ENCODE measurements around the gene PFDN6. TPM values are rescaled to one million over a fixed set of nuclear protein-coding genes. Genes with fewer than 3 reads are reported as not detected.

Gene PFDN6
- total RNA-seq, 2 experiments from 2014 or later: 9.7 to 11.7 TPM

GRCh38 chr6:33296797-33297405, 7.5 kb downstream of the PFDN6 start:
- Histone ChIP-seq H3K36me3 (ENCODE audit: insufficient read depth, low read length) (peaks cover 61% of the 10 kb centered on the region), H3K27ac (ENCODE audit: low read depth in 1 of 2, low read length in 2 of 2) (peak overlapping the region; percentile 55 to 96), H3K4me3 (ENCODE audit: low read length) (peak overlapping the region; percentile 91), H3K9me3 (ENCODE audit: control insufficient read depth in 1 of 2, insufficient read depth in 1 of 2, low read length in 2 of 2) (no peaks in the 10 kb centered on the region), H3K4me1 (ENCODE audit: insufficient read depth, low read length) (peaks cover 37% of the 10 kb centered on the region), H3K27me3 (ENCODE audit: control insufficient read depth in 1 of 2, insufficient read depth in 2 of 2, low read length in 2 of 2) (no peaks in the 10 kb centered on the region)
- ATAC-seq (ENCODE audit: poor library complexity): no peak
- intact Hi-C loops (cut with DNase I, micrococcal nuclease): loop anchor here in 1 of 2 experiments (10.0 kb wide), 1 partner anchor 1432 kb away; the partner anchor contains the start of gene NEU1
- Mint-ChIP-seq H3K4me3 (peak overlapping the region; percentile 73), H3K27me3 (no peaks in the 10 kb centered on the region), H3K27ac (peak overlapping the region; percentile 99), H3K9me3 (no peaks in the 10 kb centered on the region), H3K36me3 (ENCODE audit: low read depth) (peaks cover 79% of the 10 kb centered on the region), H3K4me1 (ENCODE audit: low read depth) (peaks cover 26% of the 10 kb centered on the region)
- ChIA-PET POLR2A (interaction anchor here (3.4 to 7.5 kb wide), 5 partner anchors 8 to 48 kb away, joined by 75 to 88 read pairs (median 80); partner anchors contain the start of genes B3GALT4, PFDN6, RPS18 and TAPBP), CTCF (interaction anchor here (3.1 kb wide), 1 partner anchor 19 kb away, joined by 22 read pairs; the partner anchor contains the start of gene B3GALT4)
- no peak for DNase-seq
- TF ChIP-seq, protein P1, sequence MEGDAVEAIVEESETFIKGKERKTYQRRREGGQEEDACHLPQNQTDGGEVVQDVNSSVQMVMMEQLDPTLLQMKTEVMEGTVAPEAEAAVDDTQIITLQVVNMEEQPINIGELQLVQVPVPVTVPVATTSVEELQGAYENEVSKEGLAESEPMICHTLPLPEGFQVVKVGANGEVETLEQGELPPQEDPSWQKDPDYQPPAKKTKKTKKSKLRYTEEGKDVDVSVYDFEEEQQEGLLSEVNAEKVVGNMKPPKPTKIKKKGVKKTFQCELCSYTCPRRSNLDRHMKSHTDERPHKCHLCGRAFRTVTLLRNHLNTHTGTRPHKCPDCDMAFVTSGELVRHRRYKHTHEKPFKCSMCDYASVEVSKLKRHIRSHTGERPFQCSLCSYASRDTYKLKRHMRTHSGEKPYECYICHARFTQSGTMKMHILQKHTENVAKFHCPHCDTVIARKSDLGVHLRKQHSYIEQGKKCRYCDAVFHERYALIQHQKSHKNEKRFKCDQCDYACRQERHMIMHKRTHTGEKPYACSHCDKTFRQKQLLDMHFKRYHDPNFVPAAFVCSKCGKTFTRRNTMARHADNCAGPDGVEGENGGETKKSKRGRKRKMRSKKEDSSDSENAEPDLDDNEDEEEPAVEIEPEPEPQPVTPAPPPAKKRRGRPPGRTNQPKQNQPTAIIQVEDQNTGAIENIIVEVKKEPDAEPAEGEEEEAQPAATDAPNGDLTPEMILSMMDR (IDR thresholded peaks at IDR 0.05): no peak

DNA sequence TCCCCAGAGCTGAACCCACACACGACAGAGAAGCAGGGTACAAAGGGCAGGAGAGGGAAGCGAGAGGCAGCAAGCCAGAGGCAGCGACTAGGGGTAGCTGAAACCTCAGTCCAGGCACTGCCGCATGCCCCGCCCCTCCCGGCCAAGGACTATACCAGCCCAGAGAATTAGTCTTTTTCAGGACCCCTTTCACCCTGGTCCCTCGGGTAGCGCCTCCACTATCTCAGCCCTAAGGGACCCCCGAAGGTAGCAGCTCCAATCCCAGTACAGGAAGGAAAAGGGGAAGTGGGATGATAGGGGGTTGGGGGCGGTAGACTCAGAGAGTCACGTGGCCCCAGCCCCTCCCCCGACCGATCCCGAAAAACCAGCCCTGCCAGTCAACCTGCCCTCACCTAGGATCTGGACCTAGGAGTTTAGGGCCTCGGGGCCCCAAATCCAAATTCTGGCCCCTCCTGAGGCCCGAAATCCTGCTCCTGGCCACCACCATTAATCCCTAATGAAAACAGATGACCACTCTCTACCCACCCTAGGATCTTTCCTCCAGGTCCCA, 8.1 kb downstream of the PFDN6 start:
- peaks cover 26% of the 10 kb centered on the region for H3K4me1 Mint-ChIP-seq (ENCODE audit: low read depth)
- no peaks in the 10 kb centered on the region for H3K9me3 ChIP-seq (ENCODE audit: control insufficient read depth in 1 of 2, insufficient read depth in 1 of 2, low read length in 2 of 2)
- TF ChIP-seq, protein P1 (IDR thresholded peaks at IDR 0.05): no peak
- no peaks in the 10 kb centered on the region for H3K27me3 ChIP-seq (ENCODE audit: control insufficient read depth in 1 of 2, insufficient read depth in 2 of 2, low read length in 2 of 2)
- peak overlapping the region; percentile 73 for H3K4me3 Mint-ChIP-seq
- ChIA-PET CTCF (interaction anchor here (3.1 kb wide), 1 partner anchor 20 kb away, joined by 22 read pairs; the partner anchor contains the start of gene B3GALT4), POLR2A (interaction anchor here (0.7 to 7.5 kb wide), 6 partner anchors 9 to 47 kb away, joined by 3 to 88 read pairs (median 78); partner anchors contain the start of genes B3GALT4, PFDN6, RPS18 and TAPBP)
- H3K4me3 ChIP-seq (ENCODE audit: low read length): peak overlapping the region; percentile 91
- ATAC-seq (ENCODE audit: poor library complexity) (no peak), DNase-seq (no peak)
- peak overlapping the region; percentile 99 for H3K27ac Mint-ChIP-seq
- peaks cover 78% of the 10 kb centered on the region for H3K36me3 Mint-ChIP-seq (ENCODE audit: low read depth)
- peak overlapping the region; percentile 55 to 96 for H3K27ac ChIP-seq (ENCODE audit: low read depth in 1 of 2, low read length in 2 of 2)
- no peaks in the 10 kb centered on the region for H3K9me3 Mint-ChIP-seq
- peaks cover 58% of the 10 kb centered on the region for H3K36me3 ChIP-seq (ENCODE audit: insufficient read depth, low read length)
- no peaks in the 10 kb centered on the region for H3K27me3 Mint-ChIP-seq
- H3K4me1 ChIP-seq (ENCODE audit: insufficient read depth, low read length): peaks cover 32% of the 10 kb centered on the region
- intact Hi-C loops (cut with DNase I, micrococcal nuclease): loop anchor here in 1 of 2 experiments (10.0 kb wide), 1 partner anchor 1433 kb away; the partner anchor contains the start of gene NEU1

- Mint-ChIP-seq H3K4me1 (ENCODE audit: low read depth) (peaks cover 26% of the 10 kb centered on the region), H3K4me3 (peak overlapping the region; percentile 98), H3K27ac (peak overlapping the region; percentile 99), H3K27me3 (no peaks in the 10 kb centered on the region), H3K9me3 (no peaks in the 10 kb centered on the region), H3K36me3 (ENCODE audit: low read depth) (peaks cover 73% of the 10 kb centered on the region)
- Histone ChIP-seq H3K27me3 (ENCODE audit: control insufficient read depth in 1 of 2, insufficient read depth in 2 of 2, low read length in 2 of 2) (no peaks in the 10 kb centered on the region), H3K4me3 (ENCODE audit: low read length) (peak overlapping the region; percentile 91), H3K36me3 (ENCODE audit: insufficient read depth, low read length) (peaks cover 55% of the 10 kb centered on the region), H3K9me3 (ENCODE audit: control insufficient read depth in 1 of 2, insufficient read depth in 1 of 2, low read length in 2 of 2) (no peaks in the 10 kb centered on the region), H3K4me1 (ENCODE audit: insufficient read depth, low read length) (peaks cover 32% of the 10 kb centered on the region), H3K27ac (ENCODE audit: low read depth in 1 of 2, low read length in 2 of 2) (peak overlapping the region; percentile 90 to 96)
- ATAC-seq (ENCODE audit: poor library complexity) (peak; percentile 27), DNase-seq (peak in 11 of 14 experiments; percentile 30 to 91 (median 65))
- TF ChIP-seq, protein P1 (IDR thresholded peaks at IDR 0.05): no peak
- POLR2A ChIA-PET: interaction anchor here (0.7 to 7.5 kb wide), 14 partner anchors 9 to 326 kb away, joined by 3 to 88 read pairs (median 20); partner anchors contain the start of genes B3GALT4, PFDN6, RING1 and RPS18
- CTCF ChIA-PET: interaction anchor here (1.5 to 3.1 kb wide), 2 partner anchors 21 to 46 kb away, joined by 17 to 22 read pairs; partner anchors contain the start of gene B3GALT4
- intact Hi-C loops (cut with DNase I, micrococcal nuclease): loop anchor here (1.0 to 10.0 kb wide), 3 partner anchors 9 to 1433 kb away; partner anchors contain the start of genes B3GALT4 (in 1 of the 2), NEU1 (in 1 of the 2), PFDN6 (in 1 of the 2) and WDR46 (in 1 of the 2)
These were observed 8.8 kb downstream of the PFDN6 start for GRCh38 chr6:33297956-33298772.

Data from CD4-positive, alpha-beta T cell (primary cell).